Fibroblast of lung (primary cell): Measurements from ENCODE around the gene CFAP90. TPM values are rescaled to one million over a fixed set of nuclear protein-coding genes. Genes with fewer than 3 reads are reported as not detected.

Experiments
- DNase-seq, 2 donors: peaks; one replicate each; pipeline versions ENCODE4 v3.0.0 to v3.0.0-alpha.2; 2010; ENCODE audit warnings: low read depth in 2 of 2
- H2AFZ ChIP-seq: 2 replicates; pipeline ENCODE4 v1.5.1; 2012; ENCODE audit warnings: low read length, control low read depth, inconsistent platforms
- H3K27ac ChIP-seq: 2 replicates; pipeline ENCODE4 v1.5.1; 2011; ENCODE audit warnings: low read length, control low read depth; ENCODE audit not compliant: insufficient read depth
- H3K27me3 ChIP-seq: 2 replicates; pipeline ENCODE4 v1.5.1; 2011; ENCODE audit warnings: mild to moderate bottlenecking, low read length; ENCODE audit not compliant: control insufficient read depth, insufficient read depth
- H3K36me3 ChIP-seq: 2 replicates; pipeline ENCODE4 v1.5.1; 2011; ENCODE audit warnings: low read length; ENCODE audit not compliant: control insufficient read depth, insufficient read depth
- H3K4me1 ChIP-seq: 2 replicates; pipeline ENCODE4 v1.5.1; 2011; ENCODE audit warnings: low read length; ENCODE audit not compliant: control insufficient read depth, insufficient read depth; ENCODE audit errors: extremely low read depth
- H3K4me2 ChIP-seq: 2 replicates; pipeline ENCODE4 v1.5.1; 2011; ENCODE audit warnings: low read length, control low read depth; ENCODE audit not compliant: insufficient read depth; ENCODE audit errors: extremely low read depth
- H3K4me3 ChIP-seq, 4 experiments: fragments of 200-600 bp in 1 of 4; sonication (generic) in 1 of 4; replicated peaks in 1 of 4; 2 replicates each; pipeline ENCODE4 v1.5.1; 2011 to 2016; ENCODE audit warnings: low read length in 4 of 4, low read depth in 3 of 4, mild to moderate bottlenecking in 3 of 4, control low read depth in 2 of 4, inconsistent platforms in 1 of 4, mixed read lengths in 1 of 4; ENCODE audit not compliant: insufficient read depth in 1 of 4; ENCODE audit errors: control extremely low read depth in 1 of 4
- H3K79me2 ChIP-seq: 2 replicates; pipeline ENCODE4 v1.5.1; 2012; ENCODE audit warnings: mild to moderate bottlenecking, low read length, inconsistent platforms; ENCODE audit not compliant: control insufficient read depth, insufficient read depth
- H3K9ac ChIP-seq: 2 replicates; pipeline ENCODE4 v1.5.1; 2011; ENCODE audit warnings: mild to moderate bottlenecking, low read length, control low read depth; ENCODE audit not compliant: insufficient read depth
- H3K9me3 ChIP-seq: 2 replicates; pipeline ENCODE4 v1.5.1; 2012; ENCODE audit warnings: low read depth, low read length; ENCODE audit not compliant: control insufficient read depth, insufficient read depth
- H4K20me1 ChIP-seq: 2 replicates; pipeline ENCODE4 v1.5.1; 2011; ENCODE audit warnings: low read length; ENCODE audit not compliant: control insufficient read depth, insufficient read depth; ENCODE audit errors: extremely low read depth
- EZH2 ChIP-seq: IDR thresholded peaks from 2 replicates; pipeline ENCODE4 v1.5.1; 2012; ENCODE audit warnings: low read length, control low read depth, mild to moderate bottlenecking; ENCODE audit errors: missing control alignments
- polyA plus RNA-seq, 2 donors: library from polyadenylated mRNA; depleted of rRNA in 1 of 2; stranded (reverse) in 1 of 2; unstranded in 1 of 2; fragments of >200 nt; gene quantifications; 2 replicates each; pipeline ENCODE4 v1.2.1, GENCODE V29; 2011 to 2012; ENCODE audit warnings: missing spikeins in 1 of 2
- total RNA-seq: library from RNA; depleted of rRNA; stranded (reverse); fragments of >200 nt; gene quantifications from 2 replicates; pipeline ENCODE4 v1.2.1, GENCODE V29; 2014
- TF ChIP-seq, protein P1 (sequence below), 2 donors: IDR thresholded peaks in 1 of 2; conservative IDR thresholded peaks in 1 of 2; 1 replicate in 1 of 2; 2 replicates in 1 of 2; pipeline ENCODE4 v1.5.1; 2011 to 2012; ENCODE audit warnings: low read length in 2 of 2, control low read depth in 1 of 2, inconsistent platforms in 1 of 2, low read depth in 1 of 2, mild to moderate bottlenecking in 1 of 2

The CFAP90 gene
- total and polyA plus RNA-seq, 2 donors (not counting 1 experiment from before 2014, with no cell fraction given), result not detected

DNA sequence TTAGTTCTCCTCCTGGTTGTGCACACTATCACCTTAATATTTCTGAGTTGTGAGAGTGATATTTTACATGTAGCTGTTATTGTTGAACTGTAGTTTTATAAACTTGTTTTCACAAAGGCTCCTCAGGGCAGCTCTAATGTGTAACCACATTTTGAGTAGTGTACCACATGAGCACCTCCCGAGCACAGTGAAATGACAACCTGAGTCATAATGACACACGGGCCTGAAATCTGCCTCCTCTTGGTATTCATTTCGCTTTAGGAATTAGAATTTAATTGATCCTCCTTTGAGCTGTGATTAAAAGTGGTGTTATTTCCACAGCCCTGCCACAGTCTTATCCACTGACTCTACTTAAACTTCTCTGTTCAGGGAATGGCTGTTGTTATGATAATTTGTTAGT is 25.9 kb upstream of the CFAP90 start:
- no peak overlapping the region for H3K27ac ChIP-seq
- peaks cover 10% of the 10 kb centered on the region for H3K36me3 ChIP-seq
- no peak overlapping the region for H2AFZ ChIP-seq
- no peaks in the 10 kb centered on the region for H3K27me3 ChIP-seq
- H4K20me1 ChIP-seq, result no peaks in the 10 kb centered on the region
- peaks cover 19% of the 10 kb centered on the region for H3K79me2 ChIP-seq
- no peaks in the 10 kb centered on the region for H3K9me3 ChIP-seq
- H3K4me2 ChIP-seq, result no peak overlapping the region
- H3K9ac ChIP-seq, result no peak overlapping the region
- TF ChIP-seq, protein P1, sequence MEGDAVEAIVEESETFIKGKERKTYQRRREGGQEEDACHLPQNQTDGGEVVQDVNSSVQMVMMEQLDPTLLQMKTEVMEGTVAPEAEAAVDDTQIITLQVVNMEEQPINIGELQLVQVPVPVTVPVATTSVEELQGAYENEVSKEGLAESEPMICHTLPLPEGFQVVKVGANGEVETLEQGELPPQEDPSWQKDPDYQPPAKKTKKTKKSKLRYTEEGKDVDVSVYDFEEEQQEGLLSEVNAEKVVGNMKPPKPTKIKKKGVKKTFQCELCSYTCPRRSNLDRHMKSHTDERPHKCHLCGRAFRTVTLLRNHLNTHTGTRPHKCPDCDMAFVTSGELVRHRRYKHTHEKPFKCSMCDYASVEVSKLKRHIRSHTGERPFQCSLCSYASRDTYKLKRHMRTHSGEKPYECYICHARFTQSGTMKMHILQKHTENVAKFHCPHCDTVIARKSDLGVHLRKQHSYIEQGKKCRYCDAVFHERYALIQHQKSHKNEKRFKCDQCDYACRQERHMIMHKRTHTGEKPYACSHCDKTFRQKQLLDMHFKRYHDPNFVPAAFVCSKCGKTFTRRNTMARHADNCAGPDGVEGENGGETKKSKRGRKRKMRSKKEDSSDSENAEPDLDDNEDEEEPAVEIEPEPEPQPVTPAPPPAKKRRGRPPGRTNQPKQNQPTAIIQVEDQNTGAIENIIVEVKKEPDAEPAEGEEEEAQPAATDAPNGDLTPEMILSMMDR (conservative IDR thresholded peaks at IDR 0.05 in 1 of 2, IDR thresholded peaks at IDR 0.05 in 1 of 2; ENCODE audit: low read depth in 1 of 2, low read length in 2 of 2), result no peak
- TF ChIP-seq EZH2, result no peak
- no peak overlapping the region for H3K4me3 ChIP-seq
- DNase-seq, result peak; percentile 50 to 71
- H3K4me1 ChIP-seq, result peaks cover 7% of the 10 kb centered on the region

DNA sequence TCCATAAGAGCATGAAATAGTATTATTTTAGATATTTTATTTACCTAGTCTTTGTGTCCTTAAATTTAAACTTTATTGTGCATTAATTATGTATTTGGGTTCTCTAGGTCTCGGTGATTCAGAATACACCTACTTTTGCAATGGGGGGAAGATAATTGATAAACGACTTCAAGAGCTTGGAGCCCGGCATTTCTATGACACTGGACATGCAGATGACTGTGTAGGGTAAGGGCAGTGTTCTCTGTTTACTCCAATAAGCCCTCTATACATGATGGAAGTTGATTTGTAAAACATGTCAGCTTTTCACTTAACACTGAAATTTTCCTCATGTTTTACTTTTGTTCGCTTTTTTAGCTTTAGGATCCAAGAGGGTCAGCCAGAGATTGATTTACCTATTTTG is 24.2 kb upstream of the CFAP90 start:
- no peak overlapping the region for H2AFZ ChIP-seq
- TF ChIP-seq EZH2, result no peak
- TF ChIP-seq, protein P1 (conservative IDR thresholded peaks at IDR 0.05 in 1 of 2, IDR thresholded peaks at IDR 0.05 in 1 of 2; ENCODE audit: low read depth in 1 of 2, low read length in 2 of 2), result no peak
- DNase-seq, result no peak
- H3K9ac ChIP-seq, result no peak overlapping the region
- no peak overlapping the region for H3K4me3 ChIP-seq
- H3K27ac ChIP-seq, result no peak overlapping the region
- H3K27me3 ChIP-seq, result no peaks in the 10 kb centered on the region
- H3K79me2 ChIP-seq, result peaks cover 36% of the 10 kb centered on the region
- no peaks in the 10 kb centered on the region for H4K20me1 ChIP-seq
- H3K4me2 ChIP-seq, result no peak overlapping the region
- H3K4me1 ChIP-seq, result peaks cover 9% of the 10 kb centered on the region
- H3K9me3 ChIP-seq, result no peaks in the 10 kb centered on the region
- peaks cover 9% of the 10 kb centered on the region for H3K36me3 ChIP-seq

DNA sequence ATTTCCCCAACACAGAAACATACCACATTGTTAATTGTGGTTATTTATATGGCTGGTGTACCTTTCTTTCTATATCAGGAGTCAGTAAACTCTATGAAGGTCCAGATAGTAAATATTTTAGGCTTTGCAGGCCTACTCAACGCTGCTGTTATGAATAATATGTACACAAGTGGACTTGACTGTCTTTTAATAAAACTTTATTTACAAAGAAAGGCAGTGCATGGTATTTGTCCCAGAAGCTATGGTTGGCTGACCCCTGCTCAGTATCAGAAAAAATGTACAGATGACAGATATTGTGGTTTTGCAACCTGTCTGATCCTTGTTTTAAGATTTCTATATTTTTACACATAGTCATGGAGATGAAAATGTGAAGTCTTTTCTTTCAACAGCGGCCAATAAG is 23.7 kb upstream of the CFAP90 start:
- Histone ChIP-seq H3K4me1 (peaks cover 9% of the 10 kb centered on the region), H3K4me3 (no peak overlapping the region), H3K9me3 (no peaks in the 10 kb centered on the region), H3K79me2 (peaks cover 39% of the 10 kb centered on the region), H3K27ac (no peak overlapping the region), H4K20me1 (no peaks in the 10 kb centered on the region), H3K36me3 (peaks cover 8% of the 10 kb centered on the region), H3K27me3 (no peaks in the 10 kb centered on the region), H3K9ac (no peak overlapping the region), H3K4me2 (no peak overlapping the region), H2AFZ (no peak overlapping the region)
- TF ChIP-seq, protein P1 (conservative IDR thresholded peaks at IDR 0.05 in 1 of 2, IDR thresholded peaks at IDR 0.05 in 1 of 2; ENCODE audit: low read depth in 1 of 2, low read length in 2 of 2), result no peak
- no peak for TF ChIP-seq EZH2
- no peak for DNase-seq
